Stimulated activated CD8-positive, alpha-beta memory T cell treated with anti-CD3 and anti-CD28 coated beads, Interleukin-2, amount 100 ng/mL, for 48 hours (primary cell): ENCODE measurements around the gene INPP5J.
"Not testable (repeated sequence)": the region's sequence is repeated elsewhere in the genome, so short reads cannot be mapped to it uniquely, and the experiment has no call there.

ENCODE experiments used
- DNase-seq, 2 donors: peaks; one replicate each; pipeline ENCODE4 v3.0.0-alpha.2; 2020; ENCODE audit warnings: low read depth in 2 of 2

INPP5J gene

DNA sequence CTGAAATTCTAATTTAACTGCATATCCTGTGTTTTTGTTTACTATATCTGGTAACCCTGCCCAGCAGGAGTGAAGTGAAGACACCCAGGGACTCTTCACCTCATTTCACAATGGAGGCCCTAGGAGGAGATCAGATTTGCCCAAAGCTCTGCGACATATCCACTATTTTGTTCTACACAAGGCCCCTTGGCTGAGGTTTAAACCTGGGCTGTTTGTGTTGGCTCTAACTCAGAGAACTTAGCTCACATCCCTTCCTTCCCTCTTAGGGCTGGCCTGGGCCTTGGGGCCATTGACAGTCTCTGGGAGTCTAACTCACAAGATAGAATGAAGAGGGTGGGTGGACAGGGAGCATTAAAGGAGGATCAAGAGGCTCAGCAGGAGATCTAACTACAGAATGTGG lies 25.7 kb downstream of the INPP5J start:
- DNase-seq, result no peak

DNA sequence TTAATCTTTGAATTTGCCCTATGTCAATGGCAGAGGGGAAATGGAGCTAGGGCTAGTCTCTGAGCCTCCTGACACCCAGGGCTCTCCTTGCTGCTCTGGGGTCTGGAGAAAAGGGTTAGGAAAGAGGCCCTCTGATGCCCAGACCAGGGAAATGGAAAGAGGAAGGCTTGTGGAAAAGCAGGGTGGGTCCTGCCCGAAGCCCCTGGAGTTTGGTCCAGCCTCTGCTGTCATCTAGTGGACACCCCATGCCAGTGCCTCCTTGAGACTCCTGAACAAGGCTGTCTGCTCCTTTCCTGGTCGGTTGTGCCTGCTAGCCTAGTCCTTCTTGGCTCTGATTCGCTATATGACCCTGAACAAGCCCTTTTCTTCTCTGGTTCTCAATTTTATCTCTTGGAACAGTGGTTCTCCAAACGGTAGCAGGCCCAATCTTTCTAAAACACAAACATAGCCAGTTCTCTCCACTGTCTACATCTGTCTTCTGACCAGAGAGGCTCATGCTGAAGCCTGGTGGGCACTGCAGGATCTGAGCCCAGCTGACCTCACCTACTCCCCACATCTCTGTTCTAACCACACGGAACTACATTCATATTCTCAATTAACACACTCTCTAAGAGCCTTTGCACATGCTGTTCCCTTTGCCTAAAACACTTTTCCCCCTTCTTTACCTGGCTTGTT lies 26.3 kb downstream of the INPP5J start:
- peak in 1 of 2 donors; percentile 8 for DNase-seq

DNA sequence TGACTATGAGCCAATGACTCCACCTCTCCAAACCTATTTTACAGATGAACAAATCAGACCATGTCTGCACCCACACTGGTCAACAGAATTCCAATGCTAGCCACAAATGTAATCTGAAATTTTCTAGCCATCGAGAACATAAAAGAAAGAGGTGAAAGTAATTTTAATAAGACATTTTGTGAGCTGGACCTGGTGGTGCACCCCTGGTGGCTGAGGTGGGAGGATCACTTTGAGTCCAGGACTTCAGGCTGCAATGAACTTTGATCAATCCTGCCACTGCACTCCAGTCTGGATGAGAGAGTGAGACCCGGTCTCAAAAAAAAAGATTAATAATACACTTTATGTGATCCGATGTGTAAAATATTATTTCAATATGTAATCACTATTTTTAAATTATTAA lies 27.8 kb downstream of the INPP5J start:
- DNase-seq, result no peak

DNA sequence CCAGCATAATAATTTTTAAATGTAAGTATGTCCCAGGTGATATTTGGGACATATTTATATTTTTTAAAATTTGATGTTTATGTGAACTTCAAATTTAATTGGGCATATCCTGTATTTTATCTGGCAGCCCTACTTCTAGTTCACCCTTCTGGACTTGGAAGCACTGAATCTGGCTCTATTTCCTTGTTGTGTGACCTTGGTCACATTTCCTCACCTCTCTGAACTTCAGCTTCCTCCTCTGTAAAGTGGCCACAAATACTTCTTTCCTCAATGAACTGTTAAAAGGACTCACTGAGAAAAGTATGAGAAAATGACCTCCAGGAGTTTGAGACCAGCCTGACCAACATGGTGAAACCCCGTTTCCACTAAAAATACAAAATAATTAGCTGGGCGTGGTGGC lies 29.1 kb downstream of the INPP5J start:
- DNase-seq, result no peak

DNA sequence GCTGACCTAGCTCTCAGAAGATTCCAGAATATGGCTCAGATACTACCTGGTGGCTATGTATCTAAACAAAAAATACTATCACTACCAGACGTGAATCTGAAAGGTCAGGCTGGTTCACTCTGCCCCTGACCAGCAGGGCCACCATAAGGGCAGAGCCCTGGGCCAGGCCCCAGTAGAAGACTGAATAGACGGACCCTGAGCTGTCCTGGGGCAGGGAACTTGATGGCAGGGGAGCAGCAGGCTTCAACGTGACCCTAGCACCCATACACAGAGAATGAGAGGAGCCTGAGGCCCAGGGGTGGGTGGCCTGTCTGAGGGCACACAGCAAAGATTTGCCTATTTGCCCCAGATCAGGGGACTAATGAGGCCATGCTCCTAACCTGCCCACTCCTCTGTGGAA lies 30.6 kb downstream of the INPP5J start:
- DNase-seq, result no peak

DNA sequence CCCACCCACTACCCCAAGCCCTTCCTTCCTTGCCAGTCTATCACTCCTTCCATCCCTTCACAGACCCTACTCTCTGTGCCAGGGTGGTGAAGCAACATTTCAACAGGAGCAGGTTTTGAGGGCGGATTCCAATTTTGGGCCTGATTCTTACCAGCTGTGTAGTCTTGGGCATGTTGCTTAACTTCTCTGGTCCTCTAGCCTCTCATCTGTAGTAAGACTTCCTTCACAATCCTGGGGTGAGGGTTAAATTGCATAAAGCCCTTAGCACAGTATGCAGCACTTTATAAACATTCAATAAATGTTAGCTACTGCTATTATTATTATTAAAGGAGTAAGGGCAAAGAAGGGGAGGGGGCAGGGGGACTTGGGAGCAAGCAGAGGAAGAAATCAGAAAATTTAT lies 32.2 kb downstream of the INPP5J start:
- DNase-seq, result no peak

DNA sequence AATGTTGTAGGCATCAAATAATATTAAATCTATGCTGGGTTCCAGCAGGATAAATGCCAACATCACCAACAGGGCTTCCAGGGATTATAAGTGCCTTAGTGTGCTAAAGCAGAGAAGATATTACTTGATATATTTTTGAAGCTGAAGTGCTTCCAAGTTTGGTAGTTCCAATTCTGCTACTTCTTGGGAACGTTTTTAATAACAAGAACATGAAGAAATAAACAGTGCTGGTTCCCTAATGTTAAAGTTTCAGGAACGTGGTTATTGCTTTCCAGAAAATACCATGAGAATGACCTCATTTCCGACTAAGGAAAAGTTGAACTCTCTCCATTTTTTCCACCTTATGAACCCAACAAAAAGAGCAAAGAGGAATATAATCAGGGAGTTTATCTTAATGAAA lies 32.7 kb downstream of the INPP5J start:
- no peak for DNase-seq

DNA sequence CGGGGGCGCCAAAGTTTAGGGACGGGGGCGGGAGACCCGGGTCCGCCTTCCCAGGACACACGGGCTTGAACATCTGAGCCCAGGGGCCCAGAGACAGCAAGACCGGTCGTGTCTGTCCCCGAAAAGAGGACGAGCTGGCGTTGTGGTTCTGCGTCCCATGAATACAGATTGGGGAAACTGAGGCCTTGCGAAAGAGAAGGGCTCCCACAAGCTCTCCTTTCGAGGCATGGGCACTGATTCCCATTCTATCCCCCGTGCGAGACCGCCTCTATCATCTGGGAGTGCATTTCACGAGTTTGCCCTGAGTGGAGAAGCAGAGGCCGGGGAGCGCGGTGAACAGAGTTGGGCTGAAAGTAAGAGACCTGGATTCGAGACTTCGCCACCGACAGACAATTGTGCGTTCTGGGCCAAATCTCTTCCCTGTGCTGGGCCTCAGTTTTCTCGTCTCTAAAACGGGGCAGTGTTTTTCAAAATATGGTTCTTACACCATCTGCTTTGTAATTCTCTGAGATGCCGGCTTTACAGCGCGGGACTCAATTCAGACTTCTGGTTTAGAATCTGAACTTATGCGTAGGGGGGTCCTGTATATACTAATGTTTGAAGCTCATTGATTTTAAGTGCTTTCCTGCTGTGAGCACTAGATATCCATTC lies 37.7 kb downstream of the INPP5J start:
- peak in 1 of 2 donors; percentile 6 for DNase-seq

DNA sequence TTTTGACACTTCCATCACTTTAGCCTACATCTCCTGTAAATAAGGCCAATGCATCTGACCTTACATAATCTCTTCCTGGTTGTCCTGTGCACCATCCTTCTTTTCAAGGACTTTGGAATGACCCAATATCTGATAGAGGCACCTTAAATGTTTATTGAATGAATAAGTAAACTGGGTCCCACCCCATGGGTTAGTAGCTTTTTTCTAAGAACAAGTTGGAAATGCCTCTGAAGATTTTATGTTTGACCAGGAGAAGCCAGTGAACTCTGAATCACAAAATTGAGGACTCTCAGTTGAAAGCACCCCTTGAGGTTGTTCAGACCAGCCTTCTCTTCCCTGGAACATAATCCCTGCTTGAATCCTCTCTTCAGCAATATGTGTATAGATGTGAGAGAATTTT lies 38.6 kb downstream of the INPP5J start:
- DNase-seq, result no peak

DNA sequence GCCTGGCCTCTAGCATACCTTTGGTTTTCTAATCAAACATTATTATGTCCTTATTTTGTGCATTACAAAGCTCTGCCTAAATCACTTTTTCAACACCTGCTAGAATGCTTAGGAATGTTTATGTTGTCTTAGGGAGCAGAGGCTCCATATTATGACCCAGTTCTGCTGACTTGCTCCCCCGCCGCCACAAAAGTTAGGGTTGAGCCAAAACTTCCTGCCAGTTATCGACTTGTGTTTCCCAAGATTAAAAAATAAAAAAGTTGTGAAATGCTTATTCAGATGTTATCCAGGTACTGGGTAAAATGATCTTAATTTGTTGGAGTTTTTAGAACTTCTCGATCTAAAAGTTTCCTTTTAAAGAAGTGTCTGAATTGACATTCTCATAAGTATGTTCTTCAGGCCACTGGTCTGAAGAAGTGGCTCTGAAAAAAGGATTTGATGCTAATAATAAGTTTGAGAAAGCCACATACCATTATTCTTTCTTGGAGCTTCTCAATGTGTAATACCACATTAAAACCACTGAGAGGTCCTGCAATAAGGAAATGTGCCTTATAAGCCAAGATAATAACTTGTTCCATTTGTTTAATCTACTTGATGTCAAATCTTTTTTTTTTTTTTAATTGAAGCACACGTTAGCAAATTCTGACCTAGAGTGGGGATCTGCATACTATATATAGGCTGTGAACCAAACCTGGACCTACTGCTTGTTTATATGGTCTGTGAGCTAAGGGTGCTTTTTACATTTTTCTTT lies 39.4 kb downstream of the INPP5J start:
- DNase-seq, result no peak

DNA sequence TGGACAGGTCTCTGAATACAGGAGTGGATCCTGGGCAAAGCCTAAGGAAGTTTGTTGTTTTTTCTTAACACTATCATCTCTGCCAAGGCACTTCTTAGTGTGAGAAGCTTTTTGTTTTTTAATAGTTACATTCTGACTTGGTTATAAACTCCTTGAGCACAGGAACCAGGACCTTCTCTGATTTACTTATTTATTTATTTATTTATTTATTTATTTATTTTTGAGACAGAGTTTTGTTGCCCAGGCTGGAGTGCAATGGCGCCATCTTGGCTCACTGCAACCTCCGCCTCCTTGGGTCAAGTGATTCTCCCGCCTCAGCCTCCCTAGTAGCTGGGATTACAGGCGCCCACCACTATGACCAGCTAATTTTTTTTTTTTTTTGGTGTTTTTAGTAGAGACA lies 48.2 kb downstream of the INPP5J start:
- DNase-seq, result no peak

DNA sequence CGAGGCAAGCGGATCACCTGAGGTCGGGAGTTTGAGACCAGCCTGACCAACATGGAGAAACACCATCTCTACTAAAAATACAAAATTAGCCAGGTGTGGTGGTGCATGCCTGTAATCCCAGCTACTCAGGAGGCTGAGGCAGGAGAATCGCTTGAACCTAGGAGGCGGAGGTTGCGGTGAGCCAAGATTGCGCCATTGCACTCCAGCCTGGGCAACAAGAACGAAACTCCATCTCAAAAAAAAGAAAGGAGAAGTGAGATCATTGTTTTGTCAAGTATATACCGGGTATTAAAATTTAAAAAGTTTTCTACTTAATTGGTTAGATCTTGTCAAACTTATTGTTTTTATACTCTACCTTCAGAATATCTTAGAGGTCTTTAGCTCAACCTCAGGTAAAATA lies 49.0 kb downstream of the INPP5J start:
- not testable (repeated sequence) for DNase-seq

DNA sequence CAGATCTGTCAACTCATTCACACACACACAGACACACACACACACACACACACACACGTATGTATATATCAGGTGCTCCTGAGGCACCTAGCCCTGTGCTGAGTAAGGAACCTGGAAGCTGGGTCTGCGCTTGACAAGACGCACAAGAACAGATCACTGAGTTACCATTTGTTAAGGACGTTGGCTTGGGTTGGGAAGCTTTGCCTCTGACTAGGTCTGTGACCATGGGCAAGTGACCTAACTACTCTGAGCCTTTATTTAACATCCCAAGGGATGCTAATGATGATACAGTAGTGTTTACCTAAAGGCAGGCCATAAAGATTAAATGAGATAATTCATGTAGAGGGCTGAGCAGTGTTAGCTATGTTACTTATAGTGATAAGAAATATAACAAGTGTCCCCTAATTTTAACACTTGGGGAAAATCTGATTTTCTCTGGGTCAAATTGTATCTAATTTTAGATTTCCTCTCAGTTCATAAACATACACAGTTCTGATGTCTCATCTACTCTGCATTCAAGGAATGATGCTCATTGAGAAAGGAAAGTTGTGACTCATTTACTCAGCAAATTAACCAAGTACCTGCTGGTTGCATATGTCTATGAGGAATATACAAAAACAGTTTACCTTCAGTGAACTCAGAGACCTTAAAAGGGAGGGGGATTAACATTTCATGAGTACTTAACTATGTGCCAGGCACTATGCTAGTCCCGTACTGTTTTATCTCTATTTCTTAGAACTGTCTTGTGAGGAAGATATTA lies 50.8 kb downstream of the INPP5J start:
- no peak for DNase-seq

DNA sequence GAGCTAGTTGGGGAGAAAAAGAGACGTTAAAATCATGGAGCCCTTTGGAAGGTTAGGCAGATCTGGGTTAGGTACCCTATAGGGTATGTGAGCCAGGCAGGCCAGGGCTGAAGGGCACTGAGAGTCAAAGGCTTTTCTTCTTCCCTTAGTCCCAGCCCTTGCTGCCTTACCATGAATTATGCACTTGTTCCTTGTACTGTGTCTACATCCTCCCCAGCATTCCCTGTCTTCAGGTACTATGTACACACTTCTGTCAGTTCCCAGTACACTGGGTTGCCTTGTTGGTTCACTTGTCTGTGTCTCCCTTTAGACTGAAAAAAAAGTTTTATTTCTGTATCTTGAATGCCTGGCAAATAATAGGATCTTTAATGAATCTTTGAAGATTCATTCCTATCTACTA lies 54.2 kb downstream of the INPP5J start:
- no peak for DNase-seq

DNA sequence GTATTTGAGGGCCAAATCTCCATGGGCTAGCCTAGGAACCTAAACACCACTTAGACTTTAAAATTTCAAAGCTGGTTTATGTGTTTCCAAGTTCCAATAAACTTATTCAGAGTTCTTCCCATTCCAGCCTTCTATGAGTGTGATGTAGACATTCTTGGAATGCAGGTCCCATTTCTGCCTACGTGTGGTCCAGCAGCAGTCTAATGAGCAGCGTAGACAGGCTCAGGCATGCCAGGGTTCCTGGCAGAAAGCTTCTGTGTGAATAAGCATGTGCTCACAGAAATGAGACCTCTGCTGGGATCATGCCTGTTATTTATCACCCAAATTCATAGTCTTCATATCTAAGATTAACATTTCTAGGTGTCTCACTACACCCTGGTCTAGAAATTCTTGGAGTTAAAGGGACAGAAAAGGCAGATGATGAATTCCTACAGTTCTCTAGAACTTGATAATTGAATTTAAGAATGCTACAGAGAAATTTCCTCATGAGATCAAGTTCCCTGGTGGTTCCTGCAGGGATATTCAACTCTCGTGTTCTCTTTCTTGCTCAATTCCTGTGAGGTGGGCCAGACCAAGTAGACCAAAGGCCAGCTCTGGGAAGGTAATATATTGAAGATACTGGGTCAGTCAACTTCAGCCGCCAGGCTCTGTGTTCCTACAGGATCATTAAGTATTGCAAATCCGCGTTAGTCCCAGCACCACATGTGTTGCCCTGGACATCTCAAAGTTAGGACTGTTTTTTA lies 54.8 kb downstream of the INPP5J start:
- DNase-seq, result no peak

DNA sequence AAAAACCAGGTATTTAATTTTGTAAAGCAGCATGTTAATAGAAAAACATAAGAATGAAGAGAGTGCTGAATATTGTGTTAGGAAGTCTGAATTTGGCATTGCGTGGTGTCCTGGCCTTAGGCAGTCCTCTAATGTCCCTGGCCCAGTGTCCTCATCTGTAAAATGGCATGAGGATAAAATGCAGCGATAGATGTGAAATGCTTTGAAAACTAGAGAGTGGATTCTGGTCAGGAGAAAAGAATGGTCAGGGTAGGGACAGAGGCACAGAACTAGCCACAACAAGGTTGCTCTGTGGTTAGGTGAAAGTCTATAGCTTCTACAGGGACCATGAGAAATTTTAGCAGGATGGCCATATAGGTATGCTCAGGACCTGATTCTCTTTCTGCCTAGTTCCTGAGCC lies 56.1 kb downstream of the INPP5J start:
- DNase-seq, result no peak

DNA sequence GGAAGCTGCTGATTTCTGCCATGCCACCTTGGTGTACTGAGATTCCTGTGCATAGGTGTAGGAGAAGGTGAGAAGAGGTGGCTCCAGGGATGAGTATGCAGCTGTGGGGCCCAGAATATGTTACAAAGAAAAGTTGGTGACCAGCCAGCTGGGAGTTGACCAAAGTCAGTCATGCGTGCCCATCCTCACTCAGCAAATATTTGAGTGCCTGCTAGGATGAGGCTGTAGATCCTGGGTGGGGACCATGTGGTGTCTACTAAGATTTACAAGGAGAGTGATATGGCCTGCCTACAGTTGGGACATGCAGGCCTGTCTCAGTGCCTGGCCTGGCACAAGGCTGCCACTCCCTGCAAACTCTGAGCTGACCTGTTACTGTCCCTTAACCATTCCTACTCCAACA lies 56.6 kb downstream of the INPP5J start:
- DNase-seq, result no peak

DNA sequence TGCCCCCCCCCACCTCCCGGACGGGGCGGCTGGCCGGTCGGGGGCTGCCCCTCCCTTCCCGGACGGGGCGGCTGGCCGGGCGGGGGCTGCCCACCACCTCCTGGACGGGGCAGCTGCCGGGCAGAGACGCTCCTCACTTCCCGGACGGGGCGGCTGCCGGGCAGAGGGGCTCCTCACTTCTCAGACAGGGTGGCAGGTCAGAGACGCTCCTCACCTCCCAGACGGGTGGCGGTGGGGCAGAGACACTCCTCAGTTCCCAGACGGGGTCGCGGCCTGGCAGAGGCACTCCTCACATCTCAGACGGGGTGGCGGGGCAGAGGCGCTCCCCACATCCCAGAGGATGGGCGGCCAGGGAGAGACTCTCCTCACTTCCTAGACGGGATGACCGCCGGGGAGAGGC lies 61.2 kb downstream of the INPP5J start:
- no peak for DNase-seq
